IMR-90 (cell line): ENCODE measurements around the gene COX8C. TPM values are rescaled to one million over a fixed set of nuclear protein-coding genes. Genes with fewer than 3 reads are reported as not detected.

Source experiments
- ATAC-seq: fragments of 200-7000 bp; cut with Tn5 transposase; 2 replicates; pipeline ENCODE4 v1.9.1; 2020; ENCODE audit warnings: low read depth, mild to moderate bottlenecking, moderate library complexity
- BruUV-seq: library from RNA; stranded (reverse); fragments of 400-500 nt; replicated peaks from 2 replicates; lab custom pipeline; 2021; lab: Mats Ljungman, UMichigan
- CTCF ChIA-PET: fragments of 300-600 bp; formaldehyde crosslinking; extraction: SDS; loops from one replicate; lab custom pipeline; 2021; ENCODE audit warnings: antibody characterized with exemption; lab: Yijun Ruan, JAX
- POLR2A ChIA-PET: fragments of 300-600 bp; sonication (Branson Sonifier 250); formaldehyde crosslinking; loops from one replicate; lab custom pipeline; 2022; ENCODE audit warnings: antibody characterized with exemption; ENCODE audit not compliant: unreplicated experiment; lab: Charles Lee
- DNase-seq: peaks from one replicate; pipeline ENCODE4 v3.0.0; 2013
- H2AFZ ChIP-seq: replicated peaks from 2 replicates; pipeline ENCODE3; 2013; ENCODE audit warnings: low read length, mild to moderate bottlenecking; ENCODE audit not compliant: poor library complexity
- H2AK5ac ChIP-seq: 2 replicates; pipeline ENCODE4 v1.6.1; 2013; ENCODE audit warnings: low read depth, low read length, inconsistent platforms
- H2AK9ac ChIP-seq: replicated peaks from 2 replicates; pipeline ENCODE3; 2013; ENCODE audit warnings: mild to moderate bottlenecking, low read depth, low read length, moderate library complexity; ENCODE audit not compliant: poor library complexity
- H2BK120ac ChIP-seq: 2 replicates; pipeline ENCODE4 v1.6.1; 2013; ENCODE audit warnings: low read depth, low read length, inconsistent platforms
- H2BK15ac ChIP-seq: 3 replicates; pipeline ENCODE4 v1.6.1; 2013; ENCODE audit warnings: low read depth, low read length, inconsistent platforms
- H2BK20ac ChIP-seq: 2 replicates; pipeline ENCODE4 v1.6.1; 2013; ENCODE audit warnings: low read depth, mild to moderate bottlenecking, inconsistent platforms, low read length, moderate library complexity
- H2BK5ac ChIP-seq: 2 replicates; pipeline ENCODE4 v1.6.1; 2013; ENCODE audit warnings: mild to moderate bottlenecking, low read depth, low read length, inconsistent platforms; ENCODE audit not compliant: poor library complexity, severe bottlenecking
- H3K14ac ChIP-seq: replicated peaks from 2 replicates; pipeline ENCODE4 v1.6.1; 2013; ENCODE audit warnings: low read depth, low read length, inconsistent platforms
- H3K18ac ChIP-seq: 2 replicates; pipeline ENCODE4 v1.6.1; 2013; ENCODE audit warnings: low read depth, low read length, control low read depth
- H3K23ac ChIP-seq: 2 replicates; pipeline ENCODE4 v1.6.1; 2013; ENCODE audit warnings: low read depth, low read length, inconsistent platforms
- H3K27ac ChIP-seq: 2 replicates; pipeline ENCODE4 v1.5.1; 2013; ENCODE audit warnings: mild to moderate bottlenecking, control low read depth, low read length; ENCODE audit not compliant: insufficient read depth
- H3K27me3 ChIP-seq: 2 replicates; pipeline ENCODE4 v1.6.1; 2013; ENCODE audit warnings: low read length; ENCODE audit not compliant: control insufficient read depth, insufficient read depth
- H3K36me3 ChIP-seq: 2 replicates; pipeline ENCODE4 v1.6.1; 2013; ENCODE audit warnings: low read length, mixed read lengths; ENCODE audit not compliant: control insufficient read depth, insufficient read depth
- H3K4ac ChIP-seq: 2 replicates; pipeline ENCODE4 v1.6.1; 2013; ENCODE audit warnings: low read depth, low read length, inconsistent platforms
- H3K4me1 ChIP-seq: 2 replicates; pipeline ENCODE4 v1.6.1; 2013; ENCODE audit warnings: low read length, mixed read lengths; ENCODE audit not compliant: control insufficient read depth, insufficient read depth
- H3K4me2 ChIP-seq: 2 replicates; pipeline ENCODE4 v1.6.1; 2013; ENCODE audit warnings: low read depth, mild to moderate bottlenecking, control low read depth, low read length, moderate library complexity
- H3K4me3 ChIP-seq: 2 replicates; pipeline ENCODE4 v1.5.1; 2013; ENCODE audit warnings: low read depth, mild to moderate bottlenecking, control low read depth, low read length, moderate library complexity; ENCODE audit not compliant: insufficient read depth
- H3K56ac ChIP-seq: 2 replicates; pipeline ENCODE4 v1.6.1; 2013; ENCODE audit warnings: low read length, inconsistent platforms; ENCODE audit not compliant: insufficient read depth; ENCODE audit errors: extremely low read depth
- H3K79me1 ChIP-seq, 2 experiments: 2 replicates each; pipeline ENCODE4 v1.6.1; 2013; ENCODE audit warnings: low read length in 2 of 2, inconsistent platforms in 1 of 2, low read depth in 1 of 2
- H3K9ac ChIP-seq: 2 replicates; pipeline ENCODE4 v1.6.1; 2013; ENCODE audit warnings: low read depth, low read length, control low read depth
- H3K9me1 ChIP-seq: 2 replicates; pipeline ENCODE4 v1.6.1; 2013; ENCODE audit warnings: low read length, inconsistent platforms; ENCODE audit not compliant: insufficient read depth
- H3K9me3 ChIP-seq: 2 replicates; pipeline ENCODE4 v1.6.1; 2013; ENCODE audit warnings: low read length; ENCODE audit not compliant: control insufficient read depth, insufficient read depth
- H4K20me1 ChIP-seq: 2 replicates; pipeline ENCODE4 v1.6.1; 2013; ENCODE audit warnings: low read length, inconsistent platforms; ENCODE audit not compliant: insufficient read depth
- H4K5ac ChIP-seq: 2 replicates; pipeline ENCODE4 v1.6.1; 2013; ENCODE audit warnings: mild to moderate bottlenecking, low read depth, low read length, control low read depth
- H4K8ac ChIP-seq, 2 experiments: 2 replicates each; pipeline ENCODE4 v1.6.1; 2013; ENCODE audit warnings: low read depth in 2 of 2, low read length in 2 of 2, control low read depth in 1 of 2, inconsistent platforms in 1 of 2
- H4K91ac ChIP-seq: 2 replicates; pipeline ENCODE4 v1.6.1; 2013; ENCODE audit warnings: low read depth, low read length, inconsistent platforms; ENCODE audit not compliant: insufficient read depth
- MAFK ChIP-seq: IDR thresholded peaks from 2 replicates; pipeline ENCODE4 v1.6.1; 2012; ENCODE audit warnings: low read depth, low read length, improper control_type of control experiment
- RFX5 ChIP-seq: IDR thresholded peaks from 2 replicates; pipeline ENCODE4 v1.8.0; 2012; ENCODE audit warnings: low read depth, mild to moderate bottlenecking, low read length, moderate library complexity
- SMC3 ChIP-seq: fragments of 150-350 bp; IDR thresholded peaks from 2 replicates; pipeline ENCODE4 v1.6.1; 2016; ENCODE audit warnings: low read depth, mild to moderate bottlenecking, antibody characterized with exemption, low read length, moderate library complexity
- WGBS, 2 experiments: methylation state at CpG; one replicate each; pipeline versions ENCODE4 v1.1.5 to v1.1.7; 2013; ENCODE audit warnings: missing lambda C conversion rate in 2 of 2; ENCODE audit not compliant: insufficient read length in 1 of 2; ENCODE audit errors: extremely low coverage in 2 of 2; 5-methylcytosine and 5-hydroxymethylcytosine counted together
- dilution Hi-C: fragments of 300-500 bp; cut with HindIII; formaldehyde crosslinking; loops from one replicate; pipeline ENCODE4 v1.14.3; 2018; ENCODE audit warnings: low sequenced_read_pairs; ENCODE audit not compliant: unreplicated experiment
- in situ Hi-C: fragments of 300-500 bp; cut with MboI; formaldehyde crosslinking; loops from 3 replicates; pipeline ENCODE4 v1.14.3; 2019; ENCODE audit warnings: low sequenced_read_pairs, inconsistent platforms, mixed read lengths
- intact Hi-C: fragments of 100-400 bp; cut with micrococcal nuclease; formaldehyde crosslinking; loops from 2 replicates; pipeline ENCODE4 v1.10.0; 2022
- polyA plus RNA-seq, 3 experiments: library from polyadenylated mRNA; depleted of rRNA; stranded (reverse); fragments of >200 nt; gene quantifications; 2 replicates each; pipeline ENCODE4 v1.2.3, GENCODE V29; 2012; ENCODE audit warnings: low replicate concordance in 1 of 3
- total RNA-seq: library from RNA; depleted of rRNA; stranded (reverse); fragments of >200 nt; gene quantifications from 2 replicates; pipeline ENCODE4 v1.2.3, GENCODE V29; 2012
- TF ChIP-seq, protein P1 (sequence below): fragments of 150-350 bp; IDR thresholded peaks from 2 replicates; pipeline ENCODE4 v1.6.1; 2017; ENCODE audit warnings: mild to moderate bottlenecking, antibody characterized with exemption, low read length, low read depth

The COX8C gene
- total and polyA plus RNA-seq, 2 of the 4 experiments (the other 2 are of a cell fraction), result not detected

DNA sequence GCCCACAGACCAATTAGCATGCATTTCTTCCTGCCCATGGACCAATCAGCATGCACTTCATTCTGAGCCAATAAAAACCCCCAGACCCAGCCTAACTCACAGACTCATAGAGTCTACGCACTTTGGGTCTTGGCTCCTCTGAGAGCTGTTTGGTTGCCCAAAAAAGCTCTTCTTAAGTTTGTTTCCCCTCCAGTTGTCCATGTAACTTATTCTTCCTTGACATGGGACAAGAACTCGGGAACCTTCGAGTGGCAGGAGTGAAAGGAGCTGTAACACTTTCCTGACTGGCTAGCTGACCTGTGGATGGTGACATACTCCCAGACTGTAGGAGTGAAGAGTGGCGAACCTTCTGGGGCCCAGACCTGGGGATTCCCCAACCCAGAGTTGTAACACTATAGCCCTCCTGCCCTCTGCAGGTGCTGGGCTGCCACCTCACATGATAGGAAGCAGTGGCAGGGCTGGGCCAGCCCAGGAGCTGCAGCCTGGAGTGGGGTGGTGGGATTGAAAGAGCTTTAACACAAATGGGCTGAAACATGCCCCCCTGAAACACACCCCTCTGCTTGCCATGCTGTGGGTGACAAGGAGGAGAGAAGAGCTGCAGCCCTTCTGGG, 9.7 kb upstream of the COX8C start:
- Histone ChIP-seq H2AFZ (no peak overlapping the region), H3K23ac (no peak overlapping the region), H2AK5ac (no peak overlapping the region), H2BK5ac (no peak overlapping the region), H4K20me1 (0 out of 2 replicates have a peak, but pooled peaks cover under 1% of the 10 kb centered on the region), H3K9ac (no peak overlapping the region), H3K4ac (no peak overlapping the region), H3K14ac (no peak overlapping the region), H3K27ac (no peak overlapping the region), H3K9me1 (no peaks in the 10 kb centered on the region), H2BK15ac (no peak overlapping the region), H3K4me2 (no peak overlapping the region), H3K18ac (no peak overlapping the region), H4K8ac (no peak overlapping the region), H4K91ac (no peak overlapping the region), H2BK120ac (no peak overlapping the region), H4K5ac (no peak overlapping the region), H3K56ac (no peak overlapping the region), H3K4me3 (no peak overlapping the region), H3K36me3 (no peaks in the 10 kb centered on the region), H3K9me3 (no peaks in the 10 kb centered on the region), H2AK9ac (no peak overlapping the region), H3K79me1 (peaks cover 0 to 7% of the 10 kb centered on the region in 2 experiments; a peak in 1 of 4 replicates), H3K4me1 (no peaks in the 10 kb centered on the region), H2BK20ac (no peak overlapping the region), H3K27me3 (no peaks in the 10 kb centered on the region)
- POLR2A ChIA-PET, result no interaction called here
- CTCF ChIA-PET, result interaction anchor here (0.6 kb wide), 1 partner anchor 1780 kb away, joined by 4 read pairs; no protein-coding TSS in a partner anchor
- no TSS peak for BruUV-seq
- TF ChIP-seq SMC3 (no peak), RFX5 (no peak), MAFK (no peak)
- TF ChIP-seq, protein P1, sequence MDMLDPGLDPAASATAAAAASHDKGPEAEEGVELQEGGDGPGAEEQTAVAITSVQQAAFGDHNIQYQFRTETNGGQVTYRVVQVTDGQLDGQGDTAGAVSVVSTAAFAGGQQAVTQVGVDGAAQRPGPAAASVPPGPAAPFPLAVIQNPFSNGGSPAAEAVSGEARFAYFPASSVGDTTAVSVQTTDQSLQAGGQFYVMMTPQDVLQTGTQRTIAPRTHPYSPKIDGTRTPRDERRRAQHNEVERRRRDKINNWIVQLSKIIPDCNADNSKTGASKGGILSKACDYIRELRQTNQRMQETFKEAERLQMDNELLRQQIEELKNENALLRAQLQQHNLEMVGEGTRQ, result no peak
- no CpG with 5 or more reads among the region's 4 CpGs for WGBS, 2 experiments
- no peak for DNase-seq
- in situ Hi-C loops, result no loop called here
- no peak for ATAC-seq
- dilution Hi-C loops, result no loop called here
- intact Hi-C loops, result no loop called here
